ENCODE results near the gene BAIAP2L2. TPM values are rescaled to one million over a fixed set of nuclear protein-coding genes. Genes with fewer than 3 reads are reported as not detected.

The BAIAP2L2 gene
- total and polyA plus RNA-seq, 10 of the 15 experiments (the other 5 are each of a cell fraction or from before 2014, with no cell fraction given): 0.08 to 0.38 (median 0.14) TPM; not detected in 6

- POLR2A ChIA-PET: no interaction called here
- 80% methylated on average over 9 of the region's 10 CpGs for WGBS (ENCODE audit: insufficient coverage, insufficient replicate concordance, low lambda C conversion rate, missing lambda C conversion rate)
- no TSS peak for BruUV-seq (replicated peaks)
- TF ChIP-seq IRF4 (IDR thresholded peaks at IDR 0.05; ENCODE audit: low read depth, low read length) (no peak), ELK1 (IDR thresholded peaks at IDR 0.05; ENCODE audit: low read depth, low read length) (no peak), RCOR1 (conservative IDR thresholded peaks at IDR 0.05; ENCODE audit: low read depth, low read length) (no peak), FOS (IDR thresholded peaks at IDR 0.05; ENCODE audit: borderline replicate concordance, extremely low read depth, insufficient read length) (no peak), SUZ12 (IDR thresholded peaks at IDR 0.05; ENCODE audit: unreplicated experiment) (no peak), MYC (IDR thresholded peaks at IDR 0.05; ENCODE audit: insufficient read depth, insufficient read length, insufficient replicate concordance, low read length, severe bottlenecking) (no peak), HDGF (IDR thresholded peaks at IDR 0.05) (no peak), JUND (IDR thresholded peaks at IDR 0.05; ENCODE audit: low read depth, low read length) (no peak), ZNF207 (IDR thresholded peaks at IDR 0.05; ENCODE audit: borderline replicate concordance) (no peak), TBL1XR1 (IDR thresholded peaks at IDR 0.05; ENCODE audit: low read depth, low read length) (no peak), RB1 (IDR thresholded peaks at IDR 0.05; ENCODE audit: borderline replicate concordance) (no peak), GABPA (IDR thresholded peaks at IDR 0.05; ENCODE audit: low read depth) (no peak), SUPT20H (IDR thresholded peaks at IDR 0.05; ENCODE audit: borderline replicate concordance, control insufficient read depth, low read depth, low read length) (no peak)
- H3K4me3 ChIP-seq: no peak overlapping the region
- H3K79me2 ChIP-seq (ENCODE audit: control insufficient read depth, insufficient read depth, low read length): no peaks in the 10 kb centered on the region
- no peak overlapping the region for H3K27ac ChIP-seq (ENCODE audit: control insufficient read depth, insufficient read depth)
- no peak for DNase-seq (ENCODE audit: low read depth, low spot score)
- H3K27me3 ChIP-seq (replicated peaks in 1 of 2; ENCODE audit: control insufficient read depth in 2 of 2, insufficient read depth in 2 of 2, low read length in 1 of 2): no peaks in the 10 kb centered on the region
- in situ Hi-C loops (cut with MboI): no loop called here
- CTCF ChIA-PET: interaction anchor here (0.6 kb wide), 1 partner anchor 74 kb away, joined by 5 read pairs; no protein-coding TSS in a partner anchor
- no peak for FAIRE-seq
- H2AFZ ChIP-seq (ENCODE audit: control insufficient read depth, low read depth, low read length): no peak overlapping the region
- RAD21 ChIA-PET (ENCODE audit: unreplicated experiment): no interaction called here
- intact Hi-C loops (cut with micrococcal nuclease; ENCODE audit: unreplicated experiment): no loop called here
- ATAC-seq: no peak
- no peak overlapping the region for H3K9ac ChIP-seq (ENCODE audit: control insufficient read depth, insufficient read depth, low read length)
- H3K9me3 ChIP-seq (replicated peaks; ENCODE audit: control insufficient read depth, insufficient read depth, low read length): no peaks in the 10 kb centered on the region
- H3K36me3 ChIP-seq (ENCODE audit: control insufficient read depth in 2 of 2, insufficient read depth in 2 of 2, low read length in 1 of 2): peaks cover 3 to 4% of the 10 kb centered on the region in 2 experiments; a peak in 3 of 4 replicates
- H4K20me1 ChIP-seq (ENCODE audit: control insufficient read depth, insufficient read depth): no peaks in the 10 kb centered on the region
- H3K4me1 ChIP-seq (ENCODE audit: control insufficient read depth, insufficient read depth, low read length): no peaks in the 10 kb centered on the region
- SMC1A ChIA-PET (ENCODE audit: uncharacterized antibody, unreplicated experiment): interaction anchor here (1.5 kb wide), 1 partner anchor 61 kb away, joined by 3 read pairs; no protein-coding TSS in a partner anchor
- H3K4me2 ChIP-seq (ENCODE audit: control insufficient read depth, insufficient read depth): no peak overlapping the region
These were observed 18.5 kb upstream of the BAIAP2L2 start for GRCh38 chr22:38129021-38129420.

All from GM12878 (cell line).